Measurements from ENCODE around the gene HS2ST1. TPM values are rescaled to one million over a fixed set of nuclear protein-coding genes. Genes with fewer than 3 reads are reported as not detected.
"Not testable (repeated sequence)": the region's sequence is repeated elsewhere in the genome, so short reads cannot be mapped to it uniquely, and the experiment has no call there.

Gene HS2ST1
- total RNA-seq, 2 donors from 2014 or later = 21.3 to 23.5 TPM

- TF ChIP-seq, protein P1, sequence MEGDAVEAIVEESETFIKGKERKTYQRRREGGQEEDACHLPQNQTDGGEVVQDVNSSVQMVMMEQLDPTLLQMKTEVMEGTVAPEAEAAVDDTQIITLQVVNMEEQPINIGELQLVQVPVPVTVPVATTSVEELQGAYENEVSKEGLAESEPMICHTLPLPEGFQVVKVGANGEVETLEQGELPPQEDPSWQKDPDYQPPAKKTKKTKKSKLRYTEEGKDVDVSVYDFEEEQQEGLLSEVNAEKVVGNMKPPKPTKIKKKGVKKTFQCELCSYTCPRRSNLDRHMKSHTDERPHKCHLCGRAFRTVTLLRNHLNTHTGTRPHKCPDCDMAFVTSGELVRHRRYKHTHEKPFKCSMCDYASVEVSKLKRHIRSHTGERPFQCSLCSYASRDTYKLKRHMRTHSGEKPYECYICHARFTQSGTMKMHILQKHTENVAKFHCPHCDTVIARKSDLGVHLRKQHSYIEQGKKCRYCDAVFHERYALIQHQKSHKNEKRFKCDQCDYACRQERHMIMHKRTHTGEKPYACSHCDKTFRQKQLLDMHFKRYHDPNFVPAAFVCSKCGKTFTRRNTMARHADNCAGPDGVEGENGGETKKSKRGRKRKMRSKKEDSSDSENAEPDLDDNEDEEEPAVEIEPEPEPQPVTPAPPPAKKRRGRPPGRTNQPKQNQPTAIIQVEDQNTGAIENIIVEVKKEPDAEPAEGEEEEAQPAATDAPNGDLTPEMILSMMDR (IDR thresholded peaks at IDR 0.05) = no peak
- intact Hi-C loops (cut with DNase I) = no loop called here
- H3K9ac ChIP-seq (ENCODE audit: low read depth in 2 of 2, low read length in 2 of 2) = no peak overlapping the region
- H3K4me1 ChIP-seq = no peaks in the 10 kb centered on the region
- no peaks in the 10 kb centered on the region for H3K9me3 ChIP-seq
- no peak overlapping the region for H3K4me3 ChIP-seq
- no peaks in the 10 kb centered on the region for H3K27me3 ChIP-seq
- no peaks in the 10 kb centered on the region for H3K36me3 ChIP-seq
- DNase-seq = no peak
- H3K27ac ChIP-seq = no peak overlapping the region
These were observed 42.3 kb upstream of the HS2ST1 start for GRCh38 chr1:86872086-86872485.

GRCh38 chr1:86875722-86876121, 38.7 kb upstream of the HS2ST1 start:
- TF ChIP-seq, protein P1 (IDR thresholded peaks at IDR 0.05) = no peak
- H3K9ac ChIP-seq (ENCODE audit: low read depth in 2 of 2, low read length in 2 of 2) = no peak overlapping the region
- no peak overlapping the region for H3K4me3 ChIP-seq
- no peaks in the 10 kb centered on the region for H3K36me3 ChIP-seq
- H3K9me3 ChIP-seq = no peaks in the 10 kb centered on the region
- no peak for DNase-seq
- H3K27ac ChIP-seq = no peak overlapping the region
- intact Hi-C loops (cut with DNase I) = no loop called here
- no peaks in the 10 kb centered on the region for H3K4me1 ChIP-seq
- no peaks in the 10 kb centered on the region for H3K27me3 ChIP-seq

- Histone ChIP-seq H3K27ac (no peak overlapping the region), H3K4me1 (no peaks in the 10 kb centered on the region), H3K9me3 (no peaks in the 10 kb centered on the region), H3K9ac (ENCODE audit: low read depth in 2 of 2, low read length in 2 of 2) (no peak overlapping the region), H3K27me3 (no peaks in the 10 kb centered on the region), H3K4me3 (no peak overlapping the region), H3K36me3 (no peaks in the 10 kb centered on the region)
- TF ChIP-seq, protein P1 (IDR thresholded peaks at IDR 0.05) = no peak
- intact Hi-C loops (cut with DNase I) = no loop called here
- DNase-seq = no peak
These were observed 26.8 kb upstream of the HS2ST1 start for GRCh38 chr1:86887479-86888162.

- Histone ChIP-seq H3K9me3 (no peaks in the 10 kb centered on the region), H3K9ac (ENCODE audit: low read depth in 2 of 2, low read length in 2 of 2) (no peak overlapping the region), H3K4me1 (no peaks in the 10 kb centered on the region), H3K27me3 (no peaks in the 10 kb centered on the region), H3K36me3 (no peaks in the 10 kb centered on the region), H3K27ac (no peak overlapping the region), H3K4me3 (no peak overlapping the region)
- intact Hi-C loops (cut with DNase I) = no loop called here
- TF ChIP-seq, protein P1 (IDR thresholded peaks at IDR 0.05) = no peak
- DNase-seq = no peak
These were observed 26.1 kb upstream of the HS2ST1 start for GRCh38 chr1:86888327-86888726.

- H3K27me3 ChIP-seq; H3K9ac ChIP-seq (ENCODE audit: low read depth in 2 of 2, low read length in 2 of 2); H3K36me3 ChIP-seq; DNase-seq; H3K4me1 ChIP-seq; H3K4me3 ChIP-seq; intact Hi-C loops (cut with DNase I); H3K27ac ChIP-seq; H3K9me3 ChIP-seq: not testable (repeated sequence)
These were observed 15.0 kb upstream of the HS2ST1 start for GRCh38 chr1:86899401-86899800.

DNA sequence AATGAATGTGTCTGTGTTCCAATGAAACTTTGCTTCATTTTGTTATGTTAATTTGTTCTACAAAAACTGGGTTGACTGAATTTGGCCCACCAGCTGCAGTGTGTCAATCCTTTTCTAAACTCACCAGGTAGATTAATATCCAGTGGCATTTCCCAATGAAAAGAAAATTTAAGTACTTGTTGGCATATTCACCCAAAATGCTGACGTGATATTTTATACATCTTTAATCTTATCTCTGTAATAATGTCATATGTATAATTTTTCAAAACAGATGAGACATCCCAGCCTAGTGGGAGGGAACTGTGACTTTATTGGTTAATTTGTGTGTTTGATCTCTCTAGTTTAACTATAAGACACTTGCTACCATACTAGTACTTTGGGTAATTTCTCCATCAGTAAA, 8.6 kb upstream of the HS2ST1 start:
- Histone ChIP-seq H3K9ac (ENCODE audit: low read depth in 2 of 2, low read length in 2 of 2) (no peak overlapping the region), H3K27ac (no peak overlapping the region), H3K4me1 (peaks cover 5% of the 10 kb centered on the region), H3K9me3 (no peaks in the 10 kb centered on the region), H3K36me3 (peaks cover 6% of the 10 kb centered on the region), H3K27me3 (no peaks in the 10 kb centered on the region), H3K4me3 (no peak overlapping the region)
- DNase-seq = no peak
- intact Hi-C loops (cut with DNase I) = no loop called here
- TF ChIP-seq, protein P1 (IDR thresholded peaks at IDR 0.05) = no peak
